ENCODE measurements around the gene SLC27A4. TPM values are rescaled to one million over a fixed set of nuclear protein-coding genes. Genes with fewer than 3 reads are reported as not detected.

Gene SLC27A4
- total and polyA plus RNA-seq, 12 donors: 6.6 to 40.0 (median 20.6) TPM

DNA sequence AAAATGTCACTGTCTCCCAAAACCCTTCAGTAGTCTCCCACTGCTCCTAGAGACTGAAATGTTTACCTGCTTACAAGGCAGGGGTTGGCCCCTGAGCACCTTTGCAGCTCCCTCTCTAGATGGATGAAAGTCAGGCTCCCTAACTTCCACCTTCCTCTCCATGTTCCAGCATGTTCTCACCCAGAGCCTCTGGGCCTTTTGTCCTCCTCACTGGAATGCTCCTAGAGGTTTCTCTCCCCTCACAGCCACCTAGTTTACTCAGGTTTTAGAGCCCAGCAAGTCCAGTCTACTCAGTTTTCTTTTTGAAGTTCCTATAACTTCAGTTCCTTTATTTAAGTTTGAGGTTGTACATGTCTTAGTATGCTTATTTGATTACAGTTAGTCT is 30.0 kb downstream of the SLC27A4 start:
- no peak for TF ChIP-seq POLR2A (IDR thresholded peaks at IDR 0.05)
- TF ChIP-seq, protein P1, sequence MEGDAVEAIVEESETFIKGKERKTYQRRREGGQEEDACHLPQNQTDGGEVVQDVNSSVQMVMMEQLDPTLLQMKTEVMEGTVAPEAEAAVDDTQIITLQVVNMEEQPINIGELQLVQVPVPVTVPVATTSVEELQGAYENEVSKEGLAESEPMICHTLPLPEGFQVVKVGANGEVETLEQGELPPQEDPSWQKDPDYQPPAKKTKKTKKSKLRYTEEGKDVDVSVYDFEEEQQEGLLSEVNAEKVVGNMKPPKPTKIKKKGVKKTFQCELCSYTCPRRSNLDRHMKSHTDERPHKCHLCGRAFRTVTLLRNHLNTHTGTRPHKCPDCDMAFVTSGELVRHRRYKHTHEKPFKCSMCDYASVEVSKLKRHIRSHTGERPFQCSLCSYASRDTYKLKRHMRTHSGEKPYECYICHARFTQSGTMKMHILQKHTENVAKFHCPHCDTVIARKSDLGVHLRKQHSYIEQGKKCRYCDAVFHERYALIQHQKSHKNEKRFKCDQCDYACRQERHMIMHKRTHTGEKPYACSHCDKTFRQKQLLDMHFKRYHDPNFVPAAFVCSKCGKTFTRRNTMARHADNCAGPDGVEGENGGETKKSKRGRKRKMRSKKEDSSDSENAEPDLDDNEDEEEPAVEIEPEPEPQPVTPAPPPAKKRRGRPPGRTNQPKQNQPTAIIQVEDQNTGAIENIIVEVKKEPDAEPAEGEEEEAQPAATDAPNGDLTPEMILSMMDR (IDR thresholded peaks at IDR 0.05): no peak
- no peak for DNase-seq
- H3K27ac ChIP-seq: peak overlapping the region; percentile 72 to 98 (median 86)
- intact Hi-C loops (cut with DNase I): no loop called here
- no peaks in the 10 kb centered on the region for H3K36me3 ChIP-seq (replicated peaks in 1 of 2)
- H3K9me3 ChIP-seq (replicated peaks in 1 of 3): no peaks in the 10 kb centered on the region
- no peaks in the 10 kb centered on the region for H3K27me3 ChIP-seq
- peaks cover 14 to 26% of the 10 kb centered on the region in 2 donors for H3K4me1 ChIP-seq (replicated peaks in 1 of 2)
- peak overlapping the region in 3 of 4 donors; percentile 40 to 93 (median 85) for H3K4me3 ChIP-seq

DNA sequence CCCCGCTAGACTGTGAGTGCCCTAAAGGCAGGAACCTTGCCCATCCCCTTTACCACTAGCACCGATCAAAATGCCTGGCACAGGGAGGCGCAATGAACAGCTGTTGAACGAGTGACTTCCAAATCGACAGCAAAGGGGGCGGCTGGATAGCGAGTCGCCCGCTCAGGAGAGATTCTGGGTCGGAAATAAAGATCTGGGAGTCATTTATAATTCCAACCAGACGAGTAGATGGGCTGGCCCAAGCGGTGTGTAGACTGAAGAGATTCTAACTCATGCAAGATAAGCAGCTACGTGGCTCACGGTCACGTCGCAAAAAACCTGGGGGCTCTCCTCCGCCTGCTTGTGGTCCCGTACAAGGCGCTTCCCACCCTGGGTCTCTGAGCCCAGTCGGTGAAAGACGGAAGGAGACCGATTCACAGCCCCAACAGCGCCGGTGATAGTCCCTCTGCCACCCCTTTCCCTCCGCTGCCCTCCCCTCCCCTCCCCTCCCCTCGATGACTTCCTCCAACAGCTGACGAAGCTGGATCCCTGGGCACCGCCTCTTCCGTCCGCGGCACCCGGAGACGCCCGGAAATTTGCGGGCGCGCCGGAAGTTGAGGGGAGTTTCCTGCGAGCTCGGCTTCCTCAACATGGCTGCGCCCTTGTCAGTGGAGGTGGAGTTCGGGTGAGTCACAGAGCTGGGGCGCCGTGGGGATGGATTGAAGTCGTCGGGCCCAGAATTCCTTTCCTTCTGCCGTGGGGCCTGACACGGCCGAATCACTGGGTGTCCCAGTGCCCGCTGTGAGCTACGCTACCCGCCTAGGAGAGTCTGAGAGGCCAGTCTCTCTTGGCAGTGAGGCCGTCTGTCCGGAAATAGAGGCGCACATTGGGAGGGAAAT is 30.7 kb downstream of the SLC27A4 start, which contains the start of gene URM1:
URM1 (plus strand) TSS at position 623 of the 878 bp plus-strand sequence; CDS start at position 630, 7 bp downstream.
- WGBS, 4 donors: 0 to 1% (median 0%) methylated on average over 28 to 55 of the region's 55 CpGs
- H3K9me3 ChIP-seq (replicated peaks in 1 of 3): no peaks in the 10 kb centered on the region
- H3K36me3 ChIP-seq (replicated peaks in 1 of 2): no peaks in the 10 kb centered on the region
- peak within 1 kb of the TSS; percentile 16 to 99 (median 89) for H3K4me3 ChIP-seq
- no peaks in the 10 kb centered on the region for H3K27me3 ChIP-seq
- peak; percentile 80 to 87 for TF ChIP-seq POLR2A (IDR thresholded peaks at IDR 0.05)
- TF ChIP-seq, protein P1 (IDR thresholded peaks at IDR 0.05): no peak
- intact Hi-C loops (cut with DNase I): no loop called here
- H3K27ac ChIP-seq: peak within 1 kb of the TSS; percentile 72 to 98 (median 86)
- peaks cover 14 to 28% of the 10 kb centered on the region in 2 donors for H3K4me1 ChIP-seq (replicated peaks in 1 of 2)
- peak; percentile 95 to 97 (median 96) for DNase-seq

DNA sequence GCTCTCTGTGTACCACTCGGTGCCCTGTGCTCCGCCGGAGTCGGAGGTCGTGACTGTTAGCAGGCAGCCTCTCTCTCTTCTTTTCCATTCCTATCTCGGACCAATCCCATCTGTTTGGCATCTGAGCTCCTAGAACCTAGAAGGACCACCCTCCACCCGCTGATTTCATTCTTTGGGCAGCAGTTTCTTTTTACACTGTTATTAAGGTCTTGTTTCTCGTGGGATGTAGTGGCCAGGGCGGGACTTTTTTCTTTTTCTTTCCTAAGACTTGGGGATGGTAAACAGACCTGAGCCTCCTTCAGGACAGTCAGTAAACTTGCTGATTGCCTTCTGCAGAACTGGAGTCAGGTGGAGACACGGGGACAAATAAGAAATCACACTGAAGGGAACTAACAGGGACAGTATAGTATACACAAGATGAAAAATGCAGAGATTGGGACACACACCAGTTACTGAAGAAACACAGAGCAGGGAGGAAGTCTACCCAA is 31.3 kb downstream of the SLC27A4 start:
- H3K4me1 ChIP-seq (replicated peaks in 1 of 2): peaks cover 14 to 35% of the 10 kb centered on the region in 2 donors
- DNase-seq: no peak
- no peak for TF ChIP-seq POLR2A (IDR thresholded peaks at IDR 0.05)
- TF ChIP-seq, protein P1 (IDR thresholded peaks at IDR 0.05): no peak
- no peaks in the 10 kb centered on the region for H3K9me3 ChIP-seq (replicated peaks in 1 of 3)
- WGBS, 4 donors: 1 to 2% (median 1%) methylated on average over 10 of the region's 10 CpGs
- no peaks in the 10 kb centered on the region for H3K27me3 ChIP-seq
- peak overlapping the region; percentile 16 to 99 (median 89) for H3K4me3 ChIP-seq
- intact Hi-C loops (cut with DNase I): no loop called here
- no peaks in the 10 kb centered on the region for H3K36me3 ChIP-seq (replicated peaks in 1 of 2)
- peak overlapping the region; percentile 72 to 98 (median 86) for H3K27ac ChIP-seq

DNA sequence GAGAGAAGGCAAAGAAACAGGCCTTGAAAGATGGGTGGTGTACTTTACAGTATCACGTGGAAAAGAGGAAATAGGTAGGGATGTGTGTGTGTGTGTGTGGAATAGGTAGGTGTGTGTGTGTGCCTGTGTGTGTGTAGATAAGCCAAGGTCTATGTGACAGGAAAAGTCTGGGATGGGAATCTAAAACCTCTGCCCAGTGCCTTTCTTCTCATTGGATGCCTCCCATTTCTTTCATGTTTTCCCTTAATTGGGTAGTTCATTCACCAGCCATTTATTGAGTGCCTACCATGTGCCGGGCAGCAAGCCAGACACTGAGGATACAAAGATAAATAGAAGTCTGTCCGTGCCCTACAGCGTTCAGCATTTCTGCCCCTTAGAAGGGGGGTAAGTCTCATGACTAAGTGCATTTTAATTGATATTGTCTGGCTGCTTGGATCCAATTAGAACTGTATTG is 31.9 kb downstream of the SLC27A4 start:
- H3K4me1 ChIP-seq (replicated peaks in 1 of 2): peaks cover 14 to 35% of the 10 kb centered on the region in 2 donors
- H3K36me3 ChIP-seq (replicated peaks in 1 of 2): no peaks in the 10 kb centered on the region
- H3K4me3 ChIP-seq: peak overlapping the region in 1 of 4 donors; percentile 85
- no peaks in the 10 kb centered on the region for H3K9me3 ChIP-seq (replicated peaks in 1 of 3)
- TF ChIP-seq POLR2A (IDR thresholded peaks at IDR 0.05): no peak
- no peaks in the 10 kb centered on the region for H3K27me3 ChIP-seq
- intact Hi-C loops (cut with DNase I): no loop called here
- WGBS, 4 donors: 17 to 26% (median 21%) methylated on average over 4 of the region's 4 CpGs
- H3K27ac ChIP-seq: peak overlapping the region in 1 of 5 donors; percentile 13
- DNase-seq: peak in 3 of 7 donors; percentile 21 to 66 (median 34)
